GM19025 (cell line): ENCODE results near the gene SV2C.

Experiments
- ATAC-seq: cut with Tn5 transposase; IDR thresholded peaks from one replicate; pipeline ENCODE4 v1.9.1; 2021; ENCODE audit warnings: mild to moderate bottlenecking, low read depth, moderate library complexity; ENCODE audit not compliant: unreplicated experiment

The SV2C gene

DNA sequence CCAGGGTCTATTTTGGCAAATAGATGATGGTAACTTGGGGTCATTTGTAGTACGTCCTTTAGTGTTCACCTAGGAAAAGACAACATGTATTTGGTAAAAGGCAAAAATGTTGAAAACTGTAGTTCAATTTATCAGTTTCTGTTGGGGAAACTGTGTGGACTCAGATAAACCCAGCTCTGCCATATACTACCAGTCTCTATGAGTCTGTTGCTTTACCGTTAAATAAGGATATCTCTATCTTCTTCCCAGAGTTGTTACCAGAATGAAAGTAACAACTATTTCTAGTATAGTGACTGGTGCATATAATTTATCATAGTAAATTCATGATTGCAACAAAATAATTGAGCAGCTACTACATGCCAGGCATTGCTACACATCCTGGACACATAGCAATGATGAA, 316.1 kb downstream of the SV2C start:
- ATAC-seq: no peak

GRCh38 chr5:76400466-76400865, 317.3 kb downstream of the SV2C start:
- ATAC-seq: no peak

DNA sequence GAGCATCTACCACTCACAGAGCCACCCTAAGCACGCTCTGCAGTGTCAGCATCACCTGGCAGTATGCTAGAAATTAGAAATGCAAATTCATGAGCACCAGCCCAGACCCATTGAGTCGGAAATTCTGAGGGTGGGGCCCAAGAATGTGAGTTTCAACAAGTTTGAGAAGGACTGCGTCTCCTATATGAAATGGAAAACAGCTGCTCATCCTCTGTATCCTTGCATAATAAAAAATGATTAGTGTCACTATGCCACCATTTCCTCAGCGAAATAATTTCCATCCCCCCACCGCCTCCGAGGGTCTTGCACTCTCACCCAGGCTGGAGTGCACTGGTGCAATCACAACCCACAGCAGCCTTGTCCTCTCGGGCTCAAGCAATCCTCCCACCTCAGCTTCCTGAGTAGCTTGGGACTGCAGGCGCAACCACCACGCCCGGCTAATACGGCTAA, 318.6 kb downstream of the SV2C start:
- no peak for ATAC-seq

DNA sequence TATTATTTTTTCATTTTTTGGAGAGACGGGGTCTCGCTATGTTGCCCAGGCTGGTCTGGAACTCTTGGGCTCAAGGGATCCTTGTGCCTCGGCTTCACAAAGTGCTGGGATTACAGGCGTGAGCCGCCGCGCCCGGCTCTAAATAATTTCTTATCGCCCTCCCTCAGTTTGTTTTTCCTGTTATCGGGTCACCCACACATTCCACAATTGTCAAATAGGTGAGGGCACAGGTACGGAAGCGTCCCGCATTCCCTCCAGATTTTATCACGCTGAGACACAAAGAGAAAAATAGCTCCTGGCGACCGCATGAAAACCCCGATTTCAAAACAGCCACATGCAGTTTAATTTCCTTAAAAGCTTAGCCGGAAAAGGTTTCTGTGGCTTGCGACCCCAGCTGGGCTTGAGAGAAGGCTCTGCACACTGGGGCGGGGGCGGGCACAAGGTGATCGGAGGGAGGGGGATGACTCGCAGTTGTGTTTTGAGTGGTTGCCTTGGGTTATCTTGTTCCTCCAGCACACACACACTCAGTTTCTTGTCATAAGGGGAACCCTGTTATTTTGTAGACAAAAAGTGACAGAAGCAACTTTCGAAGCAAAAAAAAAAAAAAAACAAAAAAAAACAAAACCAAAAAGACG, 319.2 kb downstream of the SV2C start:
- ATAC-seq: peak; percentile 17

- ATAC-seq: peak; percentile 59
Measured at GRCh38 chr5:76402886-76403765, 319.9 kb downstream of the SV2C start, which contains the start of gene IQGAP2. TSS of gene IQGAP2 (plus strand) at chr5:76403285. CDS start at chr5:76403546, 261 bp downstream.
